ENCODE data around the gene IL17B. TPM values are rescaled to one million over a fixed set of nuclear protein-coding genes. Genes with fewer than 3 reads are reported as not detected.

The IL17B gene
- total RNA-seq, 1 donor from 2014 or later = not detected

GRCh38 chr5:149381261-149381985 lies 2.3 kb upstream of the IL17B start:
- H3K4me3 Mint-ChIP-seq = no peak overlapping the region
- peak overlapping the region; percentile 92 for H3K27ac Mint-ChIP-seq (ENCODE audit: unreplicated experiment)
- no peaks in the 10 kb centered on the region for H3K9me3 Mint-ChIP-seq
- H3K27me3 Mint-ChIP-seq (ENCODE audit: low read depth) = no peaks in the 10 kb centered on the region
- H3K36me3 Mint-ChIP-seq (ENCODE audit: low read depth) = no peaks in the 10 kb centered on the region
- TF ChIP-seq CTCF (conservative IDR thresholded peaks at IDR 0.05) = no peak
- no peak for DNase-seq (ENCODE audit: low read depth, low spot score)
- peaks cover 37% of the 10 kb centered on the region for H3K4me1 Mint-ChIP-seq

- no peaks in the 10 kb centered on the region for H3K9me3 Mint-ChIP-seq
- no peak overlapping the region for H3K4me3 Mint-ChIP-seq
- H3K4me1 Mint-ChIP-seq = peaks cover 34% of the 10 kb centered on the region
- no peaks in the 10 kb centered on the region for H3K36me3 Mint-ChIP-seq (ENCODE audit: low read depth)
- TF ChIP-seq CTCF (conservative IDR thresholded peaks at IDR 0.05) = no peak
- no peaks in the 10 kb centered on the region for H3K27me3 Mint-ChIP-seq (ENCODE audit: low read depth)
- H3K27ac Mint-ChIP-seq (ENCODE audit: unreplicated experiment) = no peak overlapping the region
- no peak for DNase-seq (ENCODE audit: low read depth, low spot score)
Observed at GRCh38 chr5:149380466-149381121, 1.5 kb upstream of the IL17B start.

GRCh38 chr5:149379818-149380374 lies 804 bp upstream of the IL17B start:
- Mint-ChIP-seq H3K9me3 (no peaks in the 10 kb centered on the region), H3K4me1 (peaks cover 34% of the 10 kb centered on the region), H3K27ac (ENCODE audit: unreplicated experiment) (peak overlapping the region; percentile 62), H3K27me3 (ENCODE audit: low read depth) (no peaks in the 10 kb centered on the region), H3K4me3 (no peak overlapping the region), H3K36me3 (ENCODE audit: low read depth) (no peaks in the 10 kb centered on the region)
- TF ChIP-seq CTCF (conservative IDR thresholded peaks at IDR 0.05) = no peak
- no peak for DNase-seq (ENCODE audit: low read depth, low spot score)

- Mint-ChIP-seq H3K4me3 (no peak overlapping the region), H3K4me1 (peaks cover 34% of the 10 kb centered on the region), H3K9me3 (no peaks in the 10 kb centered on the region), H3K36me3 (ENCODE audit: low read depth) (no peaks in the 10 kb centered on the region), H3K27ac (ENCODE audit: unreplicated experiment) (peak overlapping the region; percentile 54), H3K27me3 (ENCODE audit: low read depth) (no peaks in the 10 kb centered on the region)
- TF ChIP-seq CTCF (conservative IDR thresholded peaks at IDR 0.05) = no peak
- DNase-seq (ENCODE audit: low read depth, low spot score) = no peak
Observed at GRCh38 chr5:149378241-149378820, 761 bp downstream of the IL17B start.

- H3K36me3 Mint-ChIP-seq (ENCODE audit: low read depth) = no peaks in the 10 kb centered on the region
- no peak for TF ChIP-seq CTCF (conservative IDR thresholded peaks at IDR 0.05)
- H3K27ac Mint-ChIP-seq (ENCODE audit: unreplicated experiment) = no peak overlapping the region
- no peak for DNase-seq (ENCODE audit: low read depth, low spot score)
- H3K4me3 Mint-ChIP-seq = no peak overlapping the region
- H3K27me3 Mint-ChIP-seq (ENCODE audit: low read depth) = no peaks in the 10 kb centered on the region
- H3K4me1 Mint-ChIP-seq = peaks cover 27% of the 10 kb centered on the region
- no peaks in the 10 kb centered on the region for H3K9me3 Mint-ChIP-seq
Observed at GRCh38 chr5:149376711-149377447, 2.2 kb downstream of the IL17B start.

All from neural crest cell (in vitro differentiated cells).